ENCODE data around the gene KRT84.

Gene KRT84

DNA sequence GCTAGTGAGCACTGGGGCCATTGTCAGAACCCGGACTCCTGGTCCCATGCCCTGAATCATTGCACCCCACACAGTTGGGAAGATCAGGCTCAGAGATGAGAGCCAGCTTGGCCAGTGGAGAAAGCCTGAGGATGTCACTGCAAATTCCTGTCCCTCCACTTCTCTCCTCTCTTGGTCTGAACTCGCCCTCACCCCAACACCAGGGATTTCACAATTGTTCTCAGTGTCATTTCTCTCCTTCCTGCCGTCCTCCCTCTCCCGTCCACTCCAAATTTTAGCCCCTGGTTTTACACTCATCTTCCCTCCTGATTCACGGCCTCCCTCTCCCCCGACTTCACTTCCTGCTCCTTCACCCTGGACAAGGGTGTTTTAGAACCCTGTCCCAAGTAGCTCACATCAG is 37.6 kb upstream of the KRT84 start:
- Histone ChIP-seq H3K4me3 (replicated peaks; ENCODE audit: insufficient read depth, low read length) (no peak overlapping the region), H3K27ac (replicated peaks) (no peak overlapping the region), H3K27me3 (ENCODE audit: insufficient read depth, poor library complexity, severe bottlenecking) (no peaks in the 10 kb centered on the region)
- DNase-seq (ENCODE audit: low read depth in 1 of 2, low spot score in 1 of 2), result no peak
- no peak for TF ChIP-seq GABPA (IDR thresholded peaks at IDR 0.05; ENCODE audit: low read depth)
- TF ChIP-seq, protein P1, sequence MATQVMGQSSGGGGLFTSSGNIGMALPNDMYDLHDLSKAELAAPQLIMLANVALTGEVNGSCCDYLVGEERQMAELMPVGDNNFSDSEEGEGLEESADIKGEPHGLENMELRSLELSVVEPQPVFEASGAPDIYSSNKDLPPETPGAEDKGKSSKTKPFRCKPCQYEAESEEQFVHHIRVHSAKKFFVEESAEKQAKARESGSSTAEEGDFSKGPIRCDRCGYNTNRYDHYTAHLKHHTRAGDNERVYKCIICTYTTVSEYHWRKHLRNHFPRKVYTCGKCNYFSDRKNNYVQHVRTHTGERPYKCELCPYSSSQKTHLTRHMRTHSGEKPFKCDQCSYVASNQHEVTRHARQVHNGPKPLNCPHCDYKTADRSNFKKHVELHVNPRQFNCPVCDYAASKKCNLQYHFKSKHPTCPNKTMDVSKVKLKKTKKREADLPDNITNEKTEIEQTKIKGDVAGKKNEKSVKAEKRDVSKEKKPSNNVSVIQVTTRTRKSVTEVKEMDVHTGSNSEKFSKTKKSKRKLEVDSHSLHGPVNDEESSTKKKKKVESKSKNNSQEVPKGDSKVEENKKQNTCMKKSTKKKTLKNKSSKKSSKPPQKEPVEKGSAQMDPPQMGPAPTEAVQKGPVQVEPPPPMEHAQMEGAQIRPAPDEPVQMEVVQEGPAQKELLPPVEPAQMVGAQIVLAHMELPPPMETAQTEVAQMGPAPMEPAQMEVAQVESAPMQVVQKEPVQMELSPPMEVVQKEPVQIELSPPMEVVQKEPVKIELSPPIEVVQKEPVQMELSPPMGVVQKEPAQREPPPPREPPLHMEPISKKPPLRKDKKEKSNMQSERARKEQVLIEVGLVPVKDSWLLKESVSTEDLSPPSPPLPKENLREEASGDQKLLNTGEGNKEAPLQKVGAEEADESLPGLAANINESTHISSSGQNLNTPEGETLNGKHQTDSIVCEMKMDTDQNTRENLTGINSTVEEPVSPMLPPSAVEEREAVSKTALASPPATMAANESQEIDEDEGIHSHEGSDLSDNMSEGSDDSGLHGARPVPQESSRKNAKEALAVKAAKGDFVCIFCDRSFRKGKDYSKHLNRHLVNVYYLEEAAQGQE (IDR thresholded peaks at IDR 0.05; ENCODE audit: insufficient replicate concordance, low read depth), result no peak
- no peak for TF ChIP-seq POLR2AphosphoS5 (IDR thresholded peaks at IDR 0.05; ENCODE audit: low read depth)
- TF ChIP-seq SPI1 (IDR thresholded peaks at IDR 0.05; ENCODE audit: borderline replicate concordance, low read depth), result no peak
- TF ChIP-seq, protein P2, sequence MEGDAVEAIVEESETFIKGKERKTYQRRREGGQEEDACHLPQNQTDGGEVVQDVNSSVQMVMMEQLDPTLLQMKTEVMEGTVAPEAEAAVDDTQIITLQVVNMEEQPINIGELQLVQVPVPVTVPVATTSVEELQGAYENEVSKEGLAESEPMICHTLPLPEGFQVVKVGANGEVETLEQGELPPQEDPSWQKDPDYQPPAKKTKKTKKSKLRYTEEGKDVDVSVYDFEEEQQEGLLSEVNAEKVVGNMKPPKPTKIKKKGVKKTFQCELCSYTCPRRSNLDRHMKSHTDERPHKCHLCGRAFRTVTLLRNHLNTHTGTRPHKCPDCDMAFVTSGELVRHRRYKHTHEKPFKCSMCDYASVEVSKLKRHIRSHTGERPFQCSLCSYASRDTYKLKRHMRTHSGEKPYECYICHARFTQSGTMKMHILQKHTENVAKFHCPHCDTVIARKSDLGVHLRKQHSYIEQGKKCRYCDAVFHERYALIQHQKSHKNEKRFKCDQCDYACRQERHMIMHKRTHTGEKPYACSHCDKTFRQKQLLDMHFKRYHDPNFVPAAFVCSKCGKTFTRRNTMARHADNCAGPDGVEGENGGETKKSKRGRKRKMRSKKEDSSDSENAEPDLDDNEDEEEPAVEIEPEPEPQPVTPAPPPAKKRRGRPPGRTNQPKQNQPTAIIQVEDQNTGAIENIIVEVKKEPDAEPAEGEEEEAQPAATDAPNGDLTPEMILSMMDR (IDR thresholded peaks at IDR 0.05; ENCODE audit: insufficient read depth, low read length), result no peak

DNA sequence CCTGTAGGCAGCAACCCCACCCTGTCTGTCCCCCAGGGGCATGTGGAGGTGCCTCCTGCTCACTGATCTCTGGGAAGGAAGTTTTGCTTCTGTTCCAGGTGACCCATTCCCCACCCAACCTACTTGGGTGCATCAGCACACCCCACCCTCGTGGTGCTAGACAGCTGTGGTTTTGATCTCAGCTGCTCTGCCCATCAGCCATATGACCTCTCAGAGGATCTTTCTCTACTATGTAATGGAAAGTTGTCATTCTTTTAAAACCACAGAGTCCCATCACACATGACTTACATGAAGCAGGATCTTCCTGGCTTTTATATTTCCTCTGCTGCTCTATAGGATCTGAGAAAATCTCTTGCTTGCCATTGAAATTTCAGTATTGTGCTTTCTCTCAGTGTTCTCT is 34.2 kb upstream of the KRT84 start:
- no peak for TF ChIP-seq SPI1 (IDR thresholded peaks at IDR 0.05; ENCODE audit: borderline replicate concordance, low read depth)
- no peak for TF ChIP-seq POLR2AphosphoS5 (IDR thresholded peaks at IDR 0.05; ENCODE audit: low read depth)
- TF ChIP-seq, protein P2 (IDR thresholded peaks at IDR 0.05; ENCODE audit: insufficient read depth, low read length), result no peak
- no peak for TF ChIP-seq GABPA (IDR thresholded peaks at IDR 0.05; ENCODE audit: low read depth)
- TF ChIP-seq, protein P1 (IDR thresholded peaks at IDR 0.05; ENCODE audit: insufficient replicate concordance, low read depth), result no peak
- no peak for DNase-seq (ENCODE audit: low read depth in 1 of 2, low spot score in 1 of 2)
- Histone ChIP-seq H3K4me3 (replicated peaks; ENCODE audit: insufficient read depth, low read length) (no peak overlapping the region), H3K27ac (replicated peaks) (no peak overlapping the region), H3K27me3 (ENCODE audit: insufficient read depth, poor library complexity, severe bottlenecking) (no peaks in the 10 kb centered on the region)

DNA sequence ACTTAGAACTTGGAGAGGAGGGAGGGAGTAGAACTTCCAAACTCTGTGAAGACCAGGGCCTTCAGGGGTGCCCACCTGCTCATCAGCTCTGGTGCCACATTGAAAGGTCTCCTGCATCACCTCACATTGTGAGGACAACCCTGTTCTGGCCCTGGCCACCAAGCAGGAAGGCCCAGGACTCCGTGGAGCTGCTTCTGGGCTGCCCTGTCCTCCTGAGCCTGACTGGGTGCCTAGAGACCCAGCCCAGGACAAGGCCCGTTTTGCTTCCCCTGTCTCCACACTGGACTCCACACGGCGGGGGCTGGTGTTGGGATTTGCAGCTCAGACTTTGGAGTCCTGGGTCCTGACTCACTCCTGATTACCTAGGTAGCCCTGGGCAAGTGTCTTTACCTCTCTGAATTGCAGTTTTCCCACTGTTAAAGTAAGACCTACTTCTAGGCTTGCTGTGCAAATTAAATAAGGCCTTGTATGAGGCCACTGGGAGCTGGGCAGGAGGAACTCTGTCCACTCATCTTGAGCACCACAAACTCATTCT is 33.2 kb upstream of the KRT84 start:
- TF ChIP-seq, protein P2 (IDR thresholded peaks at IDR 0.05; ENCODE audit: insufficient read depth, low read length), result no peak
- TF ChIP-seq POLR2AphosphoS5 (IDR thresholded peaks at IDR 0.05; ENCODE audit: low read depth) (no peak), SPI1 (IDR thresholded peaks at IDR 0.05; ENCODE audit: borderline replicate concordance, low read depth) (no peak), GABPA (IDR thresholded peaks at IDR 0.05; ENCODE audit: low read depth) (no peak)
- TF ChIP-seq, protein P1 (IDR thresholded peaks at IDR 0.05; ENCODE audit: insufficient replicate concordance, low read depth), result no peak
- Histone ChIP-seq H3K27ac (replicated peaks) (no peak overlapping the region), H3K4me3 (replicated peaks; ENCODE audit: insufficient read depth, low read length) (no peak overlapping the region), H3K27me3 (ENCODE audit: insufficient read depth, poor library complexity, severe bottlenecking) (no peaks in the 10 kb centered on the region)
- DNase-seq (ENCODE audit: low read depth in 1 of 2, low spot score in 1 of 2), result no peak

All from HL-60 (cell line).